HL-60 (cell line): ENCODE results near the gene ITGA2B.

Source experiments
- DNase-seq, 2 experiments: peaks; one replicate each; pipeline ENCODE4 v3.0.0-alpha.2; 2010 to 2020; ENCODE audit warnings: low read depth in 1 of 2, low spot score in 1 of 2
- H3K27ac ChIP-seq: fragments of 250-450 bp; sonication (Bioruptor Pico); replicated peaks from 2 replicates; pipeline ENCODE4 v1.5.1; 2020; ENCODE audit warnings: mild to moderate bottlenecking, moderate library complexity
- H3K27me3 ChIP-seq: fragments of 250-450 bp; sonication (Bioruptor Pico); 2 replicates; pipeline ENCODE4 v1.5.1; 2021; ENCODE audit warnings: mild to moderate bottlenecking, moderate library complexity; ENCODE audit not compliant: insufficient read depth, poor library complexity, severe bottlenecking
- H3K4me3 ChIP-seq: replicated peaks from 2 replicates; pipeline ENCODE4 v1.5.1; 2011; ENCODE audit warnings: mild to moderate bottlenecking, control low read depth, low read length; ENCODE audit not compliant: insufficient read depth
- GABPA ChIP-seq: IDR thresholded peaks from 2 replicates; pipeline ENCODE4 v1.6.1; 2012; ENCODE audit warnings: low read depth
- POLR2AphosphoS5 ChIP-seq: IDR thresholded peaks from 2 replicates; pipeline ENCODE4 v1.6.1; 2012; ENCODE audit warnings: low read depth
- SPI1 ChIP-seq: IDR thresholded peaks from 2 replicates; pipeline ENCODE4 v1.6.1; 2012; ENCODE audit warnings: low read depth, mild to moderate bottlenecking, borderline replicate concordance
- TF ChIP-seq, protein P1 (sequence below): IDR thresholded peaks from one replicate; pipeline ENCODE4 v1.5.1; 2011; ENCODE audit warnings: low read length, control low read depth, inconsistent platforms; ENCODE audit not compliant: insufficient read depth
- TF ChIP-seq, protein P2 (sequence below): IDR thresholded peaks from 2 replicates; pipeline ENCODE4 v1.6.1; 2012; ENCODE audit warnings: low read depth; ENCODE audit not compliant: insufficient replicate concordance

Gene ITGA2B

DNA sequence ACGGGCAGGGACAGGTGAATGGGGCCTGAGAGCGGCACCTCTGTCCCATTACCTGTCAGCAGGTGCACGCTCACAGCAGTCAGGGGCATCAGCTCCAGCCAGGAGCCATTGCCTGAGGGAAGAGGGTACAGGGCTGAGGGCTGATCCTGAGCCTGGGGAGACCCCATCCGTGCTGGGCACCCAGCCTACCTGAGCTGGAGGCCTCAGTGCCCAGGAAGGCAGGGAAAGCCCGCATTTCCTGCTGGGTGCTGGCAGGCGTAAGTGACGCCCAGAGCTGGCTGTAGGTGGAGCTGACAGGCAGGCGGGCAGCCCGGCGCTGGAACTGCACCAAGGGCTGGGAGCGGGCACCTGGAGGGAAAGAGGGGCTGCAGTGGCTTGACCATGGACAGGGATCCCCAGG is 33.2 kb downstream of the ITGA2B start:
- TF ChIP-seq, protein P1, sequence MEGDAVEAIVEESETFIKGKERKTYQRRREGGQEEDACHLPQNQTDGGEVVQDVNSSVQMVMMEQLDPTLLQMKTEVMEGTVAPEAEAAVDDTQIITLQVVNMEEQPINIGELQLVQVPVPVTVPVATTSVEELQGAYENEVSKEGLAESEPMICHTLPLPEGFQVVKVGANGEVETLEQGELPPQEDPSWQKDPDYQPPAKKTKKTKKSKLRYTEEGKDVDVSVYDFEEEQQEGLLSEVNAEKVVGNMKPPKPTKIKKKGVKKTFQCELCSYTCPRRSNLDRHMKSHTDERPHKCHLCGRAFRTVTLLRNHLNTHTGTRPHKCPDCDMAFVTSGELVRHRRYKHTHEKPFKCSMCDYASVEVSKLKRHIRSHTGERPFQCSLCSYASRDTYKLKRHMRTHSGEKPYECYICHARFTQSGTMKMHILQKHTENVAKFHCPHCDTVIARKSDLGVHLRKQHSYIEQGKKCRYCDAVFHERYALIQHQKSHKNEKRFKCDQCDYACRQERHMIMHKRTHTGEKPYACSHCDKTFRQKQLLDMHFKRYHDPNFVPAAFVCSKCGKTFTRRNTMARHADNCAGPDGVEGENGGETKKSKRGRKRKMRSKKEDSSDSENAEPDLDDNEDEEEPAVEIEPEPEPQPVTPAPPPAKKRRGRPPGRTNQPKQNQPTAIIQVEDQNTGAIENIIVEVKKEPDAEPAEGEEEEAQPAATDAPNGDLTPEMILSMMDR, result no peak
- TF ChIP-seq, protein P2, sequence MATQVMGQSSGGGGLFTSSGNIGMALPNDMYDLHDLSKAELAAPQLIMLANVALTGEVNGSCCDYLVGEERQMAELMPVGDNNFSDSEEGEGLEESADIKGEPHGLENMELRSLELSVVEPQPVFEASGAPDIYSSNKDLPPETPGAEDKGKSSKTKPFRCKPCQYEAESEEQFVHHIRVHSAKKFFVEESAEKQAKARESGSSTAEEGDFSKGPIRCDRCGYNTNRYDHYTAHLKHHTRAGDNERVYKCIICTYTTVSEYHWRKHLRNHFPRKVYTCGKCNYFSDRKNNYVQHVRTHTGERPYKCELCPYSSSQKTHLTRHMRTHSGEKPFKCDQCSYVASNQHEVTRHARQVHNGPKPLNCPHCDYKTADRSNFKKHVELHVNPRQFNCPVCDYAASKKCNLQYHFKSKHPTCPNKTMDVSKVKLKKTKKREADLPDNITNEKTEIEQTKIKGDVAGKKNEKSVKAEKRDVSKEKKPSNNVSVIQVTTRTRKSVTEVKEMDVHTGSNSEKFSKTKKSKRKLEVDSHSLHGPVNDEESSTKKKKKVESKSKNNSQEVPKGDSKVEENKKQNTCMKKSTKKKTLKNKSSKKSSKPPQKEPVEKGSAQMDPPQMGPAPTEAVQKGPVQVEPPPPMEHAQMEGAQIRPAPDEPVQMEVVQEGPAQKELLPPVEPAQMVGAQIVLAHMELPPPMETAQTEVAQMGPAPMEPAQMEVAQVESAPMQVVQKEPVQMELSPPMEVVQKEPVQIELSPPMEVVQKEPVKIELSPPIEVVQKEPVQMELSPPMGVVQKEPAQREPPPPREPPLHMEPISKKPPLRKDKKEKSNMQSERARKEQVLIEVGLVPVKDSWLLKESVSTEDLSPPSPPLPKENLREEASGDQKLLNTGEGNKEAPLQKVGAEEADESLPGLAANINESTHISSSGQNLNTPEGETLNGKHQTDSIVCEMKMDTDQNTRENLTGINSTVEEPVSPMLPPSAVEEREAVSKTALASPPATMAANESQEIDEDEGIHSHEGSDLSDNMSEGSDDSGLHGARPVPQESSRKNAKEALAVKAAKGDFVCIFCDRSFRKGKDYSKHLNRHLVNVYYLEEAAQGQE, result no peak
- TF ChIP-seq POLR2AphosphoS5 (no peak), SPI1 (no peak), GABPA (no peak)
- no peak for DNase-seq
- no peak overlapping the region for H3K27ac ChIP-seq
- H3K4me3 ChIP-seq, result no peak overlapping the region
- peaks cover 32% of the 10 kb centered on the region for H3K27me3 ChIP-seq

DNA sequence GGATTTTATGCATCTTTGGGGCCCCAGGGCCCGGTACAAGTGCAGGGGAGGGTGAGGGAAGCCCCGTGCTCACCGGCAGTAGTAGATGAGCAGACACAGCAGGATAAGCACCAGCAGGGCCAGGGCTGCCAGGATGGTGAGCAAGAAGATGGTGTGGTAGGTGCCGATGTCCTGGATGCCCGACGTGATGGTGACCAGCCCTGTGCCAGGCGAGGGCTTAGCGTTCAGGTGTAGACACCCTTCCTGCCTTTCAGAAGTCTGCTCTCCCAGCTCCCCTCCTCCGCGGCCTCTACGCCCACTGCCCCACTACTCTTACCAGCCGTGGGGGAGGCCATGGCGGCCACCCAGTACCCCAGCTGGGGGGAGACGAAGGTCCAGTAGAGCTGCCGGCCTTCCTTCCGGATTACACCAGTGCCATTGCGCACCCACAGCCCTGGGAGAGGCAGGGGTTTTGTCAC is 33.8 kb downstream of the ITGA2B start:
- no peak for DNase-seq
- Histone ChIP-seq H3K27me3 (peaks cover 32% of the 10 kb centered on the region), H3K4me3 (no peak overlapping the region)

DNA sequence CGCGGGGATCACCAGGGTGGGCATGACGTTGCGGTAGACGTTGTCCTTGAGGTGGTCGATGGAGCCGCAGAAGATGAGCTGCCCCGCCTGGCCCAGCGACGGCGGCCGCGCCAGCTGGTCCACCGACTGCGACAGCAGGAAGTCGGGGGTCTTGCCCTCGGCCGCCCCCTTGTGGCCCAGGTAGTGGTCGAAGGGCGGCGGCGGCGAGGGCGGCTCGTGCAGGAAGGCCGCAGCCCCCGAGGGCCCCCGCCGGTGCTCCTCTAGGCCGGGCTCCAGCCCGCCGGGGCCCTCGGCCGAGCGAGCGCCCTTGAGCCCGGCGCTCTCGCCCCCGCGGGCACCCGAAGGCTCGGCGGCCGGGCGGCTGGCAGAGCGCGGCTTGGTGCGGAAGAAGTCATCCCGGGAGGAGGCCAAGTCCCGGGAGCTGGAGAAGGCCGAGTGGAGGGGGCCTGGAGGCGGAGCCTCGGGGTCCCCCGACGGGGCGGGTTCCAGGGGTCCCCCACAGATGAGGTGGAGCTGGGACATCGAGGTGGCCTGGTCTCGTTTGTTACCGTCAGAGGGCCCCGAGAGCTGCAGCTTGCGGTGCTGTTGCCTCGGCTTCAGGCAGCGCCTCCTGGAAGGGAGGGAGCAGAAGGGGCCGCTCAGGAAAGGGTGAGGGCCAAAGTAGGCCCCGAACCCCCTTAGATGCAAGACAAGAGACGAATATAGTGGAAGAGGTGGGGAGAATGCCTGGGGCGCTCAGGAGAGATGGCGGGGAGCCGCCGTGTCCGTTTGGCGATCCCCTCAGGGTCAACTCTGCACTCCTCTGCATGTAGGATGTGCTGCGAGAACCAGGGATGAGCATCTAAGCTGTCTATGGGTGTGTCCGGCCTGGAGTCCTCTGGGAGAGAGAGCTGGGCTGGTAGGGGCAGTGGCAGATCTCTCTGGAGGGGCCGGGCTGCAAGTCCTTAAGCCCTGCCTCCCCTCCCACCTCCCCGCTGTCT is 34.6 kb downstream of the ITGA2B start:
- peak in 1 of 2 experiments; percentile 24 for DNase-seq
- Histone ChIP-seq H3K4me3 (peak overlapping the region; percentile 25; the same call in 1 of the 2 replicates), H3K27ac (no peak overlapping the region), H3K27me3 (peaks cover 26% of the 10 kb centered on the region)
- TF ChIP-seq SPI1 (no peak), GABPA (no peak), POLR2AphosphoS5 (no peak)
- TF ChIP-seq, protein P2, result no peak
- TF ChIP-seq, protein P1, result peak; percentile 2

More for the DNA sequence above, 33.8 kb downstream of the ITGA2B start:
- H3K27ac ChIP-seq, result no peak overlapping the region
- TF ChIP-seq, protein P2, result no peak
- TF ChIP-seq SPI1 (no peak), POLR2AphosphoS5 (no peak)
